Measurements from ENCODE around the gene DNAJB13.
A peak's percentile ranks its signal among the peaks of the same experiment; 100 is the strongest.

DNAJB13 gene

GRCh38 chr11:73956876-73957653 is 6.2 kb downstream of the DNAJB13 start:
- DNase-seq: no peak

- no peak for DNase-seq
These were observed 7.0 kb downstream of the DNAJB13 start for GRCh38 chr11:73957654-73958361.

DNA sequence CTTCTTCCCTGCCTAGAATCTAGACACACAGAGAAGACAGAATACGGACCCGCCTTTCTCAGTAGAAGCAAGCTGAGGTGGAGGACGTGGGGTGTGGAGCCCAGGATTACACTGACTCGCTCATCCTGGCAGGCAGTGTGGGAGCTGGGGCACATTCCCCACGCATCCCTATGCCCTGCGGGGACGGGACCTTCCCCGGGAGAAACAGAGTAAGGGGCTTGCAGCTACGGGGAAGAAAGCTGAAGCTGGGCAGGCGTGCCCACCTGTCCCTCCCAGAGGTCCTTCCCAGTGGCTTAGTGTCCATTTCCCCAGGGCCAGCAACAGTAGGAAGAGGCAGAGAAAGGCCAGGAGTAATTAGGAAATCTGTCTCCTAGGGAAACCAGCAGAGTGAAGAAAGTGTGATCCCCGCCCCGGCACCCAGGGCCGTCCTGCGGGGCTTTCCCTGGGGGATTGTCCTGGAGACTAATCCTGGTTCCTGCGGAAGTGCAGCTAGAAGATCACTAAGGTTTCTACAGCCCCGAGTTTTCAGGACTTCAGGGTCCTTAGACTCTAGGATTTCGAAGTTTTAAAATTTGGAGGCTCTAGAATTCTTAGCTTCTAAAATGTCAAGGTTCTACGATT is 7.8 kb downstream of the DNAJB13 start:
- DNase-seq: no peak

DNA sequence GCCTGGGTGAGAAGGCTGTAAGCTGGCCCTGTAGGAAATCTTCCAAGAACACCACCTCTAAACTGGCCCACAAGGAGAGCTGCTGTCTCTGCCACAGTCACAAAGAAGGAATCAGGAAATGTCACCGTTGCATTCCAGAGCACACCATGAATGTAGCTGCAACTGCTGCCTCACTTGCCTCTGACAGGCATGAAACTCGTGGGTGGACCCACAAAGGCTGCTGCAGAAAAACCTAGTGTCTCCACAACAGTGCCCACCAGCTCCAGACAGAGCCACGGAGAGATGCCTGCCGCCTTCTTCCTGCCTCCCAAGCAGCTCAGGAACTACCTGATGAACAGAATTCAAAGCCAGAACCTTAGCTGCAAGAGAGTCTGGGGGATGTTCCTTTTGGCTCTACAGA is 10.5 kb downstream of the DNAJB13 start:
- no peak for DNase-seq

- no peak for DNase-seq
These were observed 11.4 kb downstream of the DNAJB13 start for GRCh38 chr11:73962101-73962705.

GRCh38 chr11:73963861-73964260 is 13.0 kb downstream of the DNAJB13 start:
- DNase-seq: no peak

DNA sequence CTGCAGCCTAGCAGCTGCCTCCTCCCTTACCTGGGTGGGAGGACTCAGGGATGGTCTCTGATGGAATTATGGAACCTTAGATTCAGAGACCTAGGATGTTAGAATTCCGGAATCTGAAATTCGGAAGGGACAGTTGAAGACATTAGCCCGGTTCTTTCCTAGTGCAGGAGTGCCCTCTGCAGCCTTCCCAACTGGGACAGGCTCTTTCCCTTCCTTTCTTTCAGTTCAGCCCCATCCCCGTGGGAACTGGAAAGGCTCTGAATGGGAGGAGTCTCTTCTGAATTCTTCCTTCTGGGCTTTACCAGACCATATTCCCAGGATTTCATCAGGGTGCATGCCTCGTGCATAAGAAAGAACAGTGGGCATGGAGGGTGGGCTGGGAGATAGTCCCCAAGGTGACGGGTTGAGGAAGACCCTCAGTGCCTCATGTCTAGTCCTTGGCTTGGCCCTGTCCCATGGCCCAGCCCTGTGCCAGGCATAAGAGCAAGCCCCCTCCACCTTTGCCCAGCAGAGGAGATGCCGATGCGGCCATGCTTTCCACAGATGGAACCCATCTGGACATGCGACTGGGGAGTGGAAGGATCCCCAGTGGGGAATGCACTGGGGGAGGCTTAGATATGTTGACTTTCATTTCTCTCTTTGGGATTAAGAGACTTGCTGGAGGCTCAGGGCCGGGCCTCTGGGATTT is 14.4 kb downstream of the DNAJB13 start:
- no peak for DNase-seq

GRCh38 chr11:73965764-73966121 is 14.9 kb downstream of the DNAJB13 start:
- no peak for DNase-seq

DNA sequence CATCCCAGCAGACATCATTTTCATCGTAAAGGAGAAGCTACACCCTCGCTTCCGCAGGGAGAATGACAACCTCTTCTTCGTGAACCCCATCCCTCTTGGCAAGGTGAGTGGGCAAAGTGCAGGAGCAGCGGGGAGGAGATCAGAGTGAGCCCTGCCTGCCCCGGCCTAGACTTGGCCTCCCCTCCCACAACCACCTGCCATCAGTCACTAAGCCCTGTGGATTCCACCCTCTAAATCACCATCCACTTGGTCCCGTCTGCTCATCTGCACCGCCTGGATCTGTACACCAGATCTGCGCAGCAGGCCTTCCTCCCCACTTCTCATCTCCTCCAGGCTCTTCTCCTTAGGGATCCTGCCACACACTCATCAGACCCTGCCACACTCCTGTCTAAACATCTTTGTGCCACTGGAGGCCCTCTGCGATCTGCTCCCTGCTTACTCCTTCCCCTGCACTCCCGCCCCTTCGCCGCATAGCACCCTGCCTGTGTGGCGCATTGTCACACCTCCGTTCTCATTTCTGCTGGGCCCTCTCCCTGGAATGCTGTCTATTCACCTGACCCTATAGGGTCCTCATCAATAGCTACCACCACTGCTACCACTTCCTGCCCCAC is 17.6 kb downstream of the DNAJB13 start:
- DNase-seq: no peak

- DNase-seq: no peak
These were observed 18.3 kb downstream of the DNAJB13 start for GRCh38 chr11:73969091-73969490.

DNA sequence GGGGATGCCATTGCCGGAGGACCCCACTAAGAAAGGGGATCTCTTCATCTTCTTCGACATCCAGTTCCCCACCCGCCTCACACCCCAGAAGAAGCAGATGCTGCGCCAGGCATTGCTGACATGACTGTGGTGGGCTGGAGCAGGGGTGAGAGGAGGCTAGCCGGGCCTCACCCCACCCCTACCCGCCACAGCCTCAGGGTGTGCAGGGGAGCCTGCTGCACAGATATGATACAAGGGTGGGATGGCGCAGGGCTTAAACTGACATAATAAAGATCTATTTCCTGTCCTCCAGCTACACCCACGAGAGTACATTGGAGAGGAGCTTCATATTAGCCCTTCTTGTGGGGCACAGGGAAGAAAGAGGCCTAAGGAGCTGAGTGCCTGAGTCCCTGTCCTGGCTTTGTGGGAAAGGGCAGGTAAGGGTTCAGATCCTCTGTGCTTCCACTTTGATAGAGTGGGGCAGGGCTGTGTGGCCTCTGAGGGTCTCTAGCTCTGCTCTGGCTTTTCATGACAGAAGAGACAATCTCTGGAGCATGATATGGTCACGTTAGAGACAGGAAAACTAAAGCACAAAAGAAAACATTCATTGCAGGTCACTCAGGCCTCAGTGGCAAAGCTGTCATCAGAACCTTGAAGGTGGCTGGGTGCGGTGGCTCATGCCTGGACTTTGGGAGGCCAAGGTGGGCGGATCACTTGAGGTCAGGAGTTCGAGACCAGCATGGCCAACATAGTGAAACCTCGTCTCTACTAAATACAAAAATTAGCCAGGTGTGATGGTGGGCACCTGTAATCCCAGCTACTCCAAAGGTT is 19.4 kb downstream of the DNAJB13 start:
- peak; percentile 65 for DNase-seq

GRCh38 chr11:73971175-73971719 is 20.4 kb downstream of the DNAJB13 start:
- peak; percentile 68 for DNase-seq

DNA sequence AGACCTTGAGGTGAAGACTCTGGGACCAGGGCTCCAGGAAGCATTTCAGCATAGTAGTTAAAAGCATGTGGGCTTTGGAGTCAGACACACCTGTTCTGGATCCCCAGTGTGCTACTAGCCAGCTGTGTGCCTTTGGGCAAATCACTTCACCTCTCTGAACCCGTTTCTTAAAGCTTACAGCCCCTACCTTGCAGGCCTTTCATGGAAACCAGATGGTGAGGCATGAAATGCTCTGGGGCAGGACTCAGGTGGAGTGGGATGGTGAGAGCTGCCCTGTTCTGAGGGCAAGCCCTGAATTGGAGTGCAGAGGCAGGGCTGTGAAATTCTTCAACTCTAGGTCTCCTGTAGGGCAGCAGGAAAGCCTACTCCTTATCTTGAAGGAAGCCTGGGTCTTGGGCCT is 21.4 kb downstream of the DNAJB13 start:
- DNase-seq: no peak

GRCh38 chr11:73972620-73973449 is 22.0 kb downstream of the DNAJB13 start:
- no peak for DNase-seq

- DNase-seq: no peak
These were observed 24.0 kb downstream of the DNAJB13 start for GRCh38 chr11:73974604-73975478.

- DNase-seq: no peak
These were observed 24.6 kb downstream of the DNAJB13 start for GRCh38 chr11:73975479-73975757.

DNA sequence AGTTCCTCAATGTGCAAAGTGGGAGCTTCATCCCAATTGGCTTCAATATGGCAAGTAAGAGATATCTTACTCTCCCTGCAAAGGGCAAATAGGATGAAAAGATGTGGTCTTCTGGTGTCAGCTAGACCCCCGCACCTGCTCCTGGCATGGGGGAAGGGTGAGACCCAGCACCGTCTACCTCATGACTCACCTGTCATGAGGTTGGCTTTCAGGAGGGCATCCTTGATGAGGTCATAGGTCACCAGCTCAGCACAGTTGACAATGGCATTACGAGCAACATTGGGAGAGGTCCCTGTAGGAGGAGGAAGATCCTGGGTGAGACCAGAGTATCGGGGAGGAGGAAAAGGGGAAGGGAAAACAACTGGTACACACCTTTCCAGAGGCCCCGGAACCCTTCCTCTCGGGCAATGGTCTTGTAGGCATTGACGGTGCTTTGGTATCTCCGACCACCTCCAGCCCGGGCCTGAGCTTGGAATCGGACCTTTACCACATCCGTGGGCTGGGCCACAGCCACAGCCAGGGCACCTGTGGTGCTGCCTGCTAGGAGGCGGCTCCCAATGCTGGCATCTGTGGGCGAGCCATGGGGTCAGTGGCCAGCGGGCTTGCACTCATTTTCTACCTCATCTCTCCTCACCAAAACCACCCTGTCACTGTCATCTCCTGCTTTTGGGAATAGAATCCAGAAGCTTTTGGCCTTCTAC is 25.8 kb downstream of the DNAJB13 start:
- no peak for DNase-seq

GRCh38 chr11:73977856-73978519 is 27.2 kb downstream of the DNAJB13 start:
- DNase-seq: no peak
